GM12873 (cell line): ENCODE results near the gene PRKG1.

Experiments
- TF ChIP-seq, protein P1 (sequence below): IDR thresholded peaks from 2 replicates; pipeline ENCODE4 v1.5.1; 2012; ENCODE audit warnings: low read depth, mild to moderate bottlenecking, moderate library complexity, low read length, control low read depth; ENCODE audit not compliant: insufficient read depth; ENCODE audit errors: missing control alignments

Gene PRKG1

DNA sequence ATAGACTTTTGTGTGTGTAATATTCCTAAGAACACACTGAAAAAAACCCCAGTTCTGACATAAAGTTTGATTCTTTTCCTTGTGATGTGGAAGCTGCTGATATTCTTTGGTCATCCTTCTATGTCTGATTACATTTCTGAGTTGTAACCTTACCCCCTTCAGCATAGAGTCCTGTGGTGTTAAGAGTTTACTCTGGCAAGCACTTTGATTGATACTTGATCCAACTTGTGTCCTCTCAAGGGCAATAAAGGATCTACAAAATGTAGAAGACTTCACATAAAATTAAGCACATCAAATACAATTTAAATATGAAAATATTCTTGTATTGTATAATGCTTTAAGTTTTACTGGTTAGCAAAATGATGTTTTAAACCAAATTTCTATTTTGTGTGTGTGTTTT lies 1018.1 kb downstream of the PRKG1 start:
- TF ChIP-seq, protein P1, sequence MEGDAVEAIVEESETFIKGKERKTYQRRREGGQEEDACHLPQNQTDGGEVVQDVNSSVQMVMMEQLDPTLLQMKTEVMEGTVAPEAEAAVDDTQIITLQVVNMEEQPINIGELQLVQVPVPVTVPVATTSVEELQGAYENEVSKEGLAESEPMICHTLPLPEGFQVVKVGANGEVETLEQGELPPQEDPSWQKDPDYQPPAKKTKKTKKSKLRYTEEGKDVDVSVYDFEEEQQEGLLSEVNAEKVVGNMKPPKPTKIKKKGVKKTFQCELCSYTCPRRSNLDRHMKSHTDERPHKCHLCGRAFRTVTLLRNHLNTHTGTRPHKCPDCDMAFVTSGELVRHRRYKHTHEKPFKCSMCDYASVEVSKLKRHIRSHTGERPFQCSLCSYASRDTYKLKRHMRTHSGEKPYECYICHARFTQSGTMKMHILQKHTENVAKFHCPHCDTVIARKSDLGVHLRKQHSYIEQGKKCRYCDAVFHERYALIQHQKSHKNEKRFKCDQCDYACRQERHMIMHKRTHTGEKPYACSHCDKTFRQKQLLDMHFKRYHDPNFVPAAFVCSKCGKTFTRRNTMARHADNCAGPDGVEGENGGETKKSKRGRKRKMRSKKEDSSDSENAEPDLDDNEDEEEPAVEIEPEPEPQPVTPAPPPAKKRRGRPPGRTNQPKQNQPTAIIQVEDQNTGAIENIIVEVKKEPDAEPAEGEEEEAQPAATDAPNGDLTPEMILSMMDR, result no peak

DNA sequence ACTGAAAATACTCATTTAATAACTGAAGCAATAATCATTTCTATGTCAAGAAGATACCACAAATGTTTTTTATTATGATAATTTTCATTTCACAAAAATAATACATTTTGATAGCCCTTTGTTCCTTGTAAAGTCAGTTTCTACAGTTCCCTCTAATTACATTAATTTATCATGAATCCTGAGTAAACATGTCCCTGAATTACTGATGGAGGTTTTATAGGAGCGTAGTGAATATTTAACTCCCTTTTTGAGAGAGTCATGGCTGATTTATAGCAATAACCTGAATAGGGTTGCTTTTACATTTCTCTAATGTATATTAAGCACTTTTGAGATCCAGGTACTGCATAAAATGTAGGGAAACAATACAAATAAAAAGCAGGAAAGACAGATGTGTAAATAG lies 1023.8 kb downstream of the PRKG1 start:
- TF ChIP-seq, protein P1, result no peak

DNA sequence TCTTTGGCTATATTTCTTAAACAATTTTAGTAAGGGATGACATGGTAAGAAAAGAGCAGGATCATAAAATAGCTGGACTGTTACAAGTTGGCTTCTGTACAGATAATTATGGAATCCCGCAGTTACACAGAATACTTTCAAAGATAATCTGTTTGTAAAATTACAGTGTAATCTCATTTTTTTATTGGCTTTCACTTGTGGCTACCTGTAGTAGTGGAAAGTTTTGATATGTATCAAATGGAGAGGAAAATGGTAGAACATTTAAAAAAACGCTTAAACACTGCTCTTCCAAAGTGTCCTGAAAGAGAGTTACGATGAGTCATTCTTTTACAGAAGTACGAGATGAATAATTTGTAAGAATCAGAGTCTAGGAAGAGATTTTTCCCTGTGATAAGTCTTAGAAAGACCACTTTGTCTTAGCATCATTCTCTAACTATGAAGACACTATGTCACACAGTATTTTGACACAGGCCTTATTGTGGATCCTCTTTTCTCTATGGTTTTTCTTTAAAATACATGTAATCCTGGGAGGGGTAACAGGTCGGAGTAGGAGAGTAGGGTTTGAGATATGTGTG lies 1024.8 kb downstream of the PRKG1 start:
- TF ChIP-seq, protein P1, result no peak

DNA sequence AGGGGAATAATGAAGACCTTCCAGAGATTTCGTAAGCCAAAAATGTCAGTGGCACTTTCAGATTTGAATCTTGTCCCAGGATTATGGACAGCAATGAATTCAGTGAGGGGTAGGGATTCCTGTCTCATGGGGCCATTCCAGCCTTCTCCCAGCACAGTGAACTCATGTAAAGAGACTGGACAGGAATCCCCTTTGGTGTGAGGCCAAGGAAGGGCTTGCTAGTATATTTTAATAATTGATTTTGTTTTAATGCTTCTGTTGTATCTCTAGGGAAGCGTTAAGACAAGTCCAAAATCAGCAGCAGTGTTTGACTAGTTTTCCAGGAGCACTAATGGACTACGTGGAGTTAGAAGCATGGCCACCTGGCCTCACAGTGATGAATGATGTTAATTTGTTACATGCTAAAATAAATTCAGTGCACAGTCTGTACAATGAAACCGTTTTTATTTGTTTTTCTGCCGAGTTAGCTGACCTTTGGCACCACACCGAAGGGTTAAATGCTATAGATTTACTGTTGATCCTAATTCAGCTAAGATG lies 1025.8 kb downstream of the PRKG1 start:
- TF ChIP-seq, protein P1, result no peak

DNA sequence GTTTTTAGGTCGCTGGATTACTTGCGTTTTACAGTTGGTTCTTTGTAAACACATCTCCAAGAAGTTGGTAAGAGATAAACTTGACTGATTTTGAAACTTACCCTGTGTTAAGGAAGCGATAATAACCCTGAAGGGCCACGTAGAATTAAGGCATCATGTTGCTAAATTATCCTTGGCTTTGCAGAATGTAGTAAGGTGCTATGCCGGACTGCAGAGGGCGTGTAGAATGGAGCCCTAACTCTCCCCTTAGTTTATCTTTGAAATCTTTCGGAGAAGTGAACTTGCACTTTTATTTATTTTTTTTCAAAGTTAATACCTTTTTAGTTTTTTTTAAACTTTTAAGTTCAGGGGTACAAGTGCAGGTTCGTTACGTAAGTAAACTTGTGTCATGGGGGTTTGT lies 1031.0 kb downstream of the PRKG1 start:
- TF ChIP-seq, protein P1, result no peak

DNA sequence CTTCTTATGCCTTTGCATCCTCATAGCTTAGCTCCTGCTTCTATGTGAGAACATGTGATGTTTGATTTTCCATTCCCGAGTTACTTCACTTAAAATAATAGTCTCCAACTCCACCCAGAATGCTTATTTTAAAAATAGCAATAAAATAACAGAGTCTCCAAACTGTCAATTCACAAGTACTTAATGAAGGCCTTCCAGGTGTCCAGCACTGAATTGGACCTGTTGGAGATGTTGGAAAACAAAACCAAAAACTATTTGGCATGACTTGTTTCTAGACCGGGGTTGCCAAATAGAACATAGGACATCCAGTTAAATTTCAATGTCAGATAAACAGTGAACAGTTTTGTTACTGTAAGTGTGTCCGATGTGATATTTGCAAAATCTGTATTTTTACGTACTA lies 1031.7 kb downstream of the PRKG1 start:
- TF ChIP-seq, protein P1, result no peak

DNA sequence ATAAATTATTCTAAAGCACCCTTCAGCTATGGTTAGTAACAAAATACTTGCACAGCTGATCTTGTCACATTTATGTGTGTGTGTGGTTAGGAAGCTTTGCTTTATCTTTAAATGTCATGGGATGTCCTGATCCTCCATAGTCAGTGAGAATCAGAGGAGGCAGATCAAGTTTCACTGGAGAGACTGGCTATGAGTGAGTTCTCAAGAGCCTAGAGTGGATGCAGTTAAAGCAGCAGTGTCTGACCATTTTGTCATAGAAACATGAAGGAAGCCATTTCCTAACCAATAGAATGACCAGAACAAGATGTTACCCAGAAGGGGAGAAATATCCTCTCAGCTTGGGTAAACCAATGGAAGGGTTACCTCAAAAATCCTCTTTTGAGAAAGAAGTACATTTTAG lies 1032.6 kb downstream of the PRKG1 start:
- TF ChIP-seq, protein P1, result no peak

DNA sequence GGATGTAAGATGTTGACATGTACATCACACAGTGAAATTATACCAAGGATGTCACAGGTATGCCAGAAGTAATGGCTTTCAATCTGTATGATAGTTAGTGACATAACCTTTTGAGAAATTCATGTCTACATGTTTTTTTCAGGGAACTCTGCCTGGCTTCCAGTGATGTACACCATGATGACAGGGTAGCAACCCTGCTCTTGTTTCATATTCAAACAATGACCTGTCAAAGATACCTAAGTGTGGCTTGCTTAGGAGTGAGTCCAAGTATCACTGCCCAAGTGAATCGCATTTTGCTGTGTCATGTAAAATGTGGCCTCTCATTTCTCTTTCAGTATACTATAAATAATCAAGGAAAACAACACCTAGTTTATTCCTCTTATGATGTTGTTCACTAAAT lies 1033.9 kb downstream of the PRKG1 start:
- TF ChIP-seq, protein P1, result no peak
